NCI-H2029 treated with DMSO at 0.1 percent for 48 hours (cell line): ENCODE measurements around the gene KCNJ1.

Experiments used
- DNase-seq: peaks from one replicate; lab custom pipeline; 2025; lab: John Stamatoyannopoulos, UW

Gene KCNJ1

DNA sequence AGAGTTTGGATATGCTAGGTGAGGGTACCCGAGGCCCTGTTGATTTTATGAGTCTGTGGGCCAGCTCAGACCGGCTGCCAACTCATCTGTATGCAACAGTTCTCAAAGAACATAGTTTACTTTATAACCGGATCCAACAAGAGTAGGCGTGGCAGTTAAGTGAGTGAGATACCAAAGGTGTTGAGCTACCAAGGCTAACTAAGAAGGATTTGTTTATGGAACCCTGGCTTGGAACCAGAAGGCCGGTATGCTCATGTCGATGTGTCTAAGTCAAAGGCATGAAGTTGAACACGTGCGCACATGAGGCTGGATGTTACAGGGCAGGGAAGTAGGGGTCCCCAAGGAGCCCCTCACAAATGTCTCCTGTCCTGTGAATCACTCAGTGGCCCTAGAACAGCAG lies at the start of gene KCNJ1:
Gene KCNJ1 (minus strand): TSS at position 20 of the 400 bp plus-strand sequence. CDS start 27,053 bp downstream, outside the sequence.
- no peak for DNase-seq

DNA sequence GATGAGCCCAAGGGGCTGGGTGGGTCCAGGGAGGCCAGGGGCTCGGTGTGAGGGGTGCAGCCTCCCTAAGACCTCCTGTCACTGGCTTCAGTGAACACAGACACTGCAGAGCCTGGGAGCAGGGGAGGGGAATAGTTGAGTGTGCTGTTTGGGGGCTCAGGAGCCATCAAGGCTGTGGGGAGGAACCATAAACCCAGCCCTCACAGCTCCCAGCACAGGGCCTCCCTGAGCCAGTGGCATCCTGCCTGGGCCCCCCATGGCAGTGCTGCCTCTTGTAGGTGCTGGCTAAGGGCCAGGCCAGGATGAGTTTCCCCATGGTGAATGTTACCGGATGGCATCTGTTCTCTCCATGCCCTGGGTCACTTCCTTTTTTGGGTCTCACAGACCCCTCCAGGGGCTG lies 49.6 kb upstream of the KCNJ1 start:
- DNase-seq, result no peak

DNA sequence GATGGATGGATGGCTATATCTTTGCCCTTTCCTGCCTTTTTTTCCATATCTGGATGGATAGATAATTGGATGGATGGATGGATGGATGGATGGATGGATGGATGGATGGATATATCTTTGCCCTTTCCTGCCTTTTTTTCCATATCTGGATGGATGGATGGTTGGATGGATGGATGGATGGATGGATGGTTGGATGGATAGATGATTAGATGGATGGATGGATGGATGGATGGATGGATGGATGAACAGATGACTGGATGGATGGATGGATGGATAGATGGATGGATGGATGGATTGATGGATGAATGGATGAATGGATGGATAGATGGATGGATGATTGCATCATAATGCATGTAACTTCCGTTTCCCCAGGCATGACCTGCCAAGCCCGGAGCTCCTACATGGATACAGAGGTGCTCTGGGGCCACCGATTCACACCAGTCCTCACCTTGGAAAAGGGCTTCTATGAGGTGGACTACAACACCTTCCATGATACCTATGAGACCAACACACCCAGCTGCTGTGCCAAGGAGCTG lies 49.0 kb upstream of the KCNJ1 start:
- no peak for DNase-seq

DNA sequence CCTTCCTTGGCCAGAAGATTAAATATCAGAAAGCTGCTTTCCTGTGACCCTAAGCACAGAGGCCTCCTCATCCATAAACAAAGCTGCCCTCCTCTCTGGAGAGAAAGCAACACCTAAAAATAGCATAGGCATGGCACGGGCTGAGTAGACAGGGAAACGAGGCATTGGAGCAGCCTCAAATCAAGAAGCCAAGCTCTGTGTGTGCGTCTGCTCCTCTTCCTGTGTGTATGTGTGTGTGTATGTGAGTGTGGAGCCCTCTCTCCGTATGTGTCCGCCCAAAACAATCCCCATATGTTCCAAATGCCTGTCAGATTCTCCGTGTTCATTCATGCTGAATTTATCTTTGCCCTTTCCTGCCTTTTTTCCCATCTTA lies 48.0 kb upstream of the KCNJ1 start:
- no peak for DNase-seq

DNA sequence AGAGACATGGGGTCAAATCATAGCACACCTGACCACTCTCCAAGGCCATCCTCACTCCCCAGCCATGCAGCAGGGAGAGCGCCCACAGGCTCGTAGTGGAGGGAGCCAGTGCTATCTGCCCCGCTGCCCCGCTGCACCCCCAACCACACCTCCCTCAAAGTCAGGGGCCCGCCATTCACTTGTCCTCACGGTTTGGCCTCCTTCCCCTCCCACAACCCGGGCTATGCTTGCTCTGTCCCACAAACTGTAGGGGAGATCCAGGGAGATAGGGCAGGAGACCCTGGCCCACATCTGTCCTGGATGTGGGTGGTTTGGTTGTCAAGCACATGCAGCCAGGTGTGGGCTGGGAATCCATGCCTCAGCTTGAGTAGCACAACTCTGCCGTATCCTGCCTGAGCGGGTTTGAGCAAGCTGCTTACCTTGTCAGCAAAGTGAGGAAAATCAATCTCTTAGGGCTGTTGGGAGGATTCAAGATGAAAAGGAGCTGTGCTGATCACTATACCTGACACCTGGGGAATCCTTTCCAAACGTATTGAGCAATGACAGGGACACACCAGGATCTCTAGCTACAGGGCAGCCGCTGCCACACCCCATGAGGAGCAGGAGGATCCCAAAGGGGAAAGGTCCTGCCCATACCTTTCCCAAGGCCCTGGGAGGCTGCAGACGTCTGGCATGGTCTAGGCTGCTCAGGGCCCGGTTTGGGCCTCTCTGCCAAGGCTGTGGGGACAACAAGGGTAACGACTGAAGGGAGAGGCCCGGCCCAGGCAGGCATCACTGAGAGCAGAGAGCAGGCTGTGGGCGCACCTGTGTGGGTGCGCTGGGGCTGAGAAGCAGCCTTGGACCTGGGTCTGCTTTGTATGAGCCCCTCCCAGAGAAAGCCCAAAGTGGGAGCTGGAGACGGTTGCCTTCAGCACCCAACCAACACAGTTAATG lies 47.4 kb upstream of the KCNJ1 start:
- DNase-seq, result no peak

DNA sequence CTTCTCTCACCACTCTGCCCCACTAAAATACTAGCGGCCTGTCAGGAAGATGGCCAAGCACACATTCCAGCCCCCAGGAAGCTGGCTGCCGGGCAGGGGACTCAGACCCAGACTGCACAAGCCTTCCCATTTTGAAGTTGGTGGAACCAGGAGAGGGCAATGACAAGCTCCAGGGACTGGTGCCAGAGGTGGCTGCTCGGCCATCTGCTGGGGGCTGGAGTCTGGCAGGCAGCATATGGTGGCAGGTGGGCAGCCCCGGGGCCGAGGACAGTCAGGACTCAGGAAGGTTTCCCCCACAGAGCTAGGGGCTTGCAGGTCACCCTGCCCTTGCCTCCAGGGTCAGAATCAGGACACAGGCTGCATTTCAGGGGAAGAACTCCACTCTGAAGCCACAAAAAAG lies 46.7 kb upstream of the KCNJ1 start:
- DNase-seq, result no peak

DNA sequence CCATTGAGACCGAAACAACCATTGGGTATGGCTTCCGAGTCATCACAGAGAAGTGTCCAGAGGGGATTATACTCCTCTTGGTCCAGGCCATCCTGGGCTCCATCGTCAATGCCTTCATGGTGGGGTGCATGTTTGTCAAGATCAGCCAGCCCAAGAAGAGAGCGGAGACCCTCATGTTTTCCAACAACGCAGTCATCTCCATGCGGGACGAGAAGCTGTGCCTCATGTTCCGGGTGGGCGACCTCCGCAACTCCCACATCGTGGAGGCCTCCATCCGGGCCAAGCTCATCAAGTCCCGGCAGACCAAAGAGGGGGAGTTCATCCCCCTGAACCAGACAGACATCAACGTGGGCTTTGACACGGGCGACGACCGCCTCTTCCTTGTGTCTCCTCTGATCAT lies 44.6 kb upstream of the KCNJ1 start:
- no peak for DNase-seq

DNA sequence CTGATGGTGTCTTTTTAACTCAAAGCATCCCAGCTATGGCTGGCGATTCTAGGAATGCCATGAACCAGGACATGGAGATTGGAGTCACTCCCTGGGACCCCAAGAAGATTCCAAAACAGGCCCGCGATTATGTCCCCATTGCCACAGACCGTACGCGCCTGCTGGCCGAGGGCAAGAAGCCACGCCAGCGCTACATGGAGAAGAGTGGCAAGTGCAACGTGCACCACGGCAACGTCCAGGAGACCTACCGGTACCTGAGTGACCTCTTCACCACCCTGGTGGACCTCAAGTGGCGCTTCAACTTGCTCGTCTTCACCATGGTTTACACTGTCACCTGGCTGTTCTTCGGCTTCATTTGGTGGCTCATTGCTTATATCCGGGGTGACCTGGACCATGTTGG lies 44.1 kb upstream of the KCNJ1 start:
- DNase-seq, result no peak

DNA sequence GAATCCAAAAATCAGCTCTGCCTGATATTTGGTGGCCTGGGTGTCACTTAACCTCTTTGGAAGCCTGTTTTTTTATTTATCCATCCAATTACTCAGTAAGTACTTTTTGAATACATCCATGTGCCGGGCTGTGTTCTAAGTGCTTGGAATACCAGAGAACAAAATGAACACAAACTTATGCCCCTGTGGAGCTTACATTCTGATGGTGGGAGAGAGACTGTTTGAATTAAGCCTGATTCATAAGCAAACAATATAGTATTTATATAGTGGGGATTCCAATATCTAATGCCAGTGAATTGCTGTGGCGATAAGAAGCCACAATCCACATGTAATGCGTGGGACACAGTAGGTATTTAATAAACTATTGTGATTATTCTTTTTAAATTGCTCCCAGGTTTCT lies 43.5 kb upstream of the KCNJ1 start:
- DNase-seq, result no peak

DNA sequence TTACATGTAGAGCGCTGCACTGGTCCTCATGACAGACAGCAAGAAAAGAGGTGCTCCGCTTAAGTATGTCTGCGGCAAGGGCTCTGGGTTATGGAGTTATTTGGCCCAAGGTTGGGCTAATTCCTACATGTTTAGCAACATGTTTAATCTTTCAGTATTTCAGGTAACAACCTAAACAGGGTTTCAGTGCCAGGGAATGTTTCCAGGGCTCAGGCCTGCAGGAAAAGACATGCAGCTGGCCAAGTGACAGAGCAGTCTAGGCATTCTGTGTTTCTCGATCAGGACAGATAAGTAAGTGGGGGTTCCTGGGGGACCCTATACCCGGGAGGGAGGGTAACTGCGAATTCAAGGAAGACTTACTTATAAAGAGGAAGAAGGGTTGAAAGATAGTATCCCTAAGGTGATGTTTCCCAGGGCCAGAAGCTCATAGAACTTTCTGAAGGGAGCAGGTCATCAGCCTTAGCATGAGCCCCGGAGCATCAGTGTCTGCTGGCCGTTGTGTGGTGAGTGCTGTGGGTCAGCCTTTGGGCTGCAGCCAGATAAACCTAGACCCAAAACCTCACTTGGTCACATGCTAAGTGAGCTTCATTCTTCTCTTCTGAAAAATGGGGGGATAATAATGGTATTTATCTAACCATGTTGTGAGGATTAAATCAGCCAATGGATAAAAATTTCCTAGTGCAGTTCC lies 42.5 kb upstream of the KCNJ1 start:
- DNase-seq, result no peak

DNA sequence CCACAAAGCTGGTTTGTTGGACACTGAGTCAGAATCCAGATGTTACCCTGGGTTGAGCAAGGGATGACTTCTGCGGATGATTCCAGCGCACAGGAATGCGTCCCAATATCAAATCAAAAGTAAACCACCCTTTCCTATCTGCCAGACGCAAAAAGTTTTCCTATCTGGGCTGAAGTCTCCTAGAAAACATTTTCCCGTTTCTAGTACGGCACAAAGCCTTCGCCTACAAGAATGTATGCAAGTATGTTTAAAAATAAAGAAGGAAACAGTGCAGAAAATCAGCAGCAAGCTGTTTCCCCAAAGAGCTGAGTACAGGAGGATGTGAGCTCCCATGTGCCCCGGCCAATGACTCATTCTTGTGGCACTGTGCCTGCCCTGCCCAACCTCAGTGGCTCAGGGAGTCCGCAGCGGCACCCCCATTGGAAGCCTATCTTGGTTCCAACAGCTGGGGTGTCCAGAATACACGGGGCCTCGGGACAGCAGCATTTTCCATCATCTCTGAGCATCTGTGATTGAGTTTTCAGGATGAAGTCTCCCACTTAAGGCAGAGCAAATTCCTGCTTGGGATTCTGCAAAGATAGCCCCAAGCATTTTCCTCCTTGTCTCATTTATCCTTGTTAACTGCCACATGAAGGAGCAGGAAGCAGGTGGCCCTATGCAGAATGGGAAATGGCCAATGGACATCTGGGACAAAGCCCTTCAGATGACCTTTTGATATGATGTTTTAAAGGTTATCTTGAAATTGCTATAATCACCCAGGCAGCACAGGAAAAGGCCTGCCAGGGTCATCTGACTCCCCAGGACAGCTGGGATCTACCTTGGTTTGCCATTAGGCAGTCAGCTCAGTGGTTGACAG lies 41.5 kb upstream of the KCNJ1 start:
- DNase-seq, result no peak

DNA sequence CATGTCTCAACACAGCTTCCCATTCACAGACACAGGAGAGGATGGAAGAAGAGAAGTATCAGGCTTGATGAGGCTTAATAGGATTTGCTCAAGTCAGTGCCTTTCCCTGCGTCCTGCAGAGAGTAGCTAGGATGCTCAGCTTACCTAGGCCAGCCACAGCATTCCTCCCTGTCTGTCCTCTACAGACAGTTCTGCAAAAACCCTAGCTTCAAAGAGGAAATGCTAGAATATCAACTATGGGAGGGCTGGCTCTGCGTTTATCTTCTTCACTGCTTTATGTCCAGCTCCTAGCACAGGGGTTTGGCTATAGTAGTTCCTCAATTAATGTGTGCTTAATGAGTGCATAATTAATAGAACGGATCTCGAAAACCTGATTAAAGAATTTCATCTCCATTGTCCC lies 40.5 kb upstream of the KCNJ1 start:
- DNase-seq, result no peak

DNA sequence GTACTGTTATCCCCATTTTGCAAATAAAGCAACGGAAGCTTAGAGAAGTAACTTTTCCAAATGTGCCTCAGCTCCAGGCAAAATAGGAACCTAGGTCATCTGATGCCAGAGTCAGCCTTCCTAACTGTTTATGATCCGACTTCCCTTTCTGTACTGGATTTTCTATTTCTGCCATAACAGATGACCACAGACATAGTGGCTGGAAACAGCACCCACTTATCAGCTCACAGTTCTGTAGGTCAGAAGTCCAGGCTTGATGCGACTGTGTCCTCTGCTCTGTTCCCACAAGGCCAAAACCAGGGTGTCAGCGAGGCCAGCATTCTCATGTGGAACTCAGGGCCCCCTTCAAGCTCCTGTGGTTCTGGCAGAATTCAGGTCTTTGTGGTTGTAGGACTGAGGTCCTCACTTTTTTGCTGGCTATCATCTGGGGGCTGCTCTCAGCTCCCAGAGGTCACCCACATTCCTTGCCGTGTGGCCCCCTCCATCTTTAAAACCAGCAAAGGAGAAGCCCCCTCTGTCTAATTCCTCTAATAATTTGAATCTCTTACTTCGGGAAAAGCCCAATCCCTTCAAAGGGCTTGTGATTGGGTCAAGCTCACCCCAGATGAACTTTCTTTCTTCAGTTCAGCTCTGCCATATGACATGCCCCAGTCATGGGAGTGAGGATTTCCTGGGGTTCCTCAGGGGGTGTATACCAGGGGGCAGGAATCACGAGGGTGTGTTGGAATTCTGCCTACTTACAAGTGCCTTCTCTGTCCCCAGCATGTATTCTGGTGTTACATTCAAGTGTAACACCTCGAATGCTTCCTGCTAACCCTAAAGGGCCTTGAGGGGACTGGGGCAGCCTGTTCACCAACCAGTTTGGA lies 39.3 kb upstream of the KCNJ1 start:
- DNase-seq, result no peak

DNA sequence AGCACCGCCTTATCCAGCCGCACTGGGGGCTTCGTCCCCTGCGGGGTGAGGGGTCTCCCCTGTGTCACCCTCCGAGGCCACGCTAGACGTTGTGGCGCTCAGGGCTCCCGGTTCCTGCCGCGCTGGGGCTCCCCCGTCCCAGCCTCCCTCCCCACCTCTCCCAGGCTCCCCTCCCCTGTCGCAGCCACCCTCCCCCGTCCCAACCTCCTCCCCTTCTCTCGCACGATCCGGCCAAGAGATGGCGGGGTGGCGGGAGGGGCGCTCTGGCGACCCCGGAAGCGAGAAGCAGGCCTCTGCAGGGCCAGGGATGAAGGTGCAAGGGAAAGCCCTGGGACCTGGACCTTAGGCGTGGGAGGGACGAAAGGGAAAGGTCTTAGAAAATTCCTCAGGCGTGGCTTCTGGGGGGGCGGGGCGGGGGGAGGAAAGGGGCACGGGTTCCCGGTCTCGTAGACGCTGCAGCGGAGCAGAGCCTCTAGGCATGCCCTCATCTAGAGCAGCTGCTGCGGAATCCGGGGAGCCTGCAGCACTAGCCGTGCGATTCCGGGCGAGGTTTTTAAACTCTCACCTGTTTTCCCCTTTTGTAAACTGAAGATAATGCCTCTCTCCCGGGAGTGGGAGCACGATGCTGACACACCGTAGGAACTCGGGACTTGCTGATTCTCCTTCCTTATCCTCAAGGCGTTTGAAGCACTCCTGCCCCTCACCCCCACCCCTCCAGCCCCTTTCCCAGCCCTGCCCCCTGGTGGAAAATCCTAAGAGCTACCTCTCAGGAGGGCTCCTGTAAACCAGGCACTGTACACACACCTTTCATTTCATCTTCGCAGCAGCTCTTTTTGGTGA lies 38.5 kb upstream of the KCNJ1 start:
- DNase-seq, result peak; percentile 38

DNA sequence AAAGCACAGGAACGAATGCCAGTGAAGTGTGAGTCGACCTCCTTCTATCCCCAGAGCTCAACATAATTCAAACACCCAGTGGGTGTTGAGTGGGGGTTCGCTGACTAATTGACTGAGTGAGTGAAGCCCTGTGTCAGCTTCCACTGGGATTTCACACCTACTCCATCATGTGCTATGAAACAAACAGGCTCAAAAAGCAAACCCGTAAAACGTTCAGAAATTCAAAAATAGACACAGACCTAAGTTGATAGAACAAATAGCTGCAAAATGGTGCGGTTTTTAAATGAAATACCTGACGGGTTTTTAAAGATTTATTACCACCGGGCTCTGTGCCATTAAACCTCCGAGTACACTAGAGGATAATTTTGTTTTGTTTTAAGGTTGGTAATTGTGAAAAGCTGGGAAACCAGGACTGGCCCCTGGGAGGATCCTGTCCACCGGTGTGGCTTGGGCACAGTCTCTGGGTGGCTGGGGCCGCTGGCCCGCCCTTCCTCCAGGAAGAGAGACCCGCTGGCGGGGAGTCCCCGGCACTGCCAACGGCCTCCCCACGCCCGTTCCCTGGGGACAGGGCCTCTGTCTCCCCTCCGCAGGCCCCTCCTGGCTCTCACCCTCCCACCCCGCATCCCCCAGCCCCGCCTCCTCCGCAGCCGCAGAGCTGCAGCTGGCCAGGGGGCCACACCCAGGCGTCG lies 37.7 kb upstream of the KCNJ1 start:
- DNase-seq, result no peak

DNA sequence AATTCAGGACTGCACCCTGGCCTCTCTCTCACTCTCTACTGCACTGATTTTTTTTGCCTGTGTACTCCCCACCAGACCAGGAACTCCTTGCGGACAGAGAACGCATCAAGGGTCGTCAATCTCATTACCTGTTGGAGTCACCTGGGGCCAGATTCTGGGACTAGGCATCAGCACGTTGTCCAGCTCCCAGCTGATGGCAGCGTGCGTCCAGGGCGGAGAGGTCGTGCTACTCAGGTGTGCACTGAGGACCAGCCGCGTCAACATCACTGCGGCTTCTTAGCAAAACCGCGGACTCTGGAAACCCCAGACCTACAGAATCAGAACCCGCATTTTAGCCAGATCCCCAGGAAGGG lies 37.2 kb upstream of the KCNJ1 start:
- DNase-seq, result no peak

DNA sequence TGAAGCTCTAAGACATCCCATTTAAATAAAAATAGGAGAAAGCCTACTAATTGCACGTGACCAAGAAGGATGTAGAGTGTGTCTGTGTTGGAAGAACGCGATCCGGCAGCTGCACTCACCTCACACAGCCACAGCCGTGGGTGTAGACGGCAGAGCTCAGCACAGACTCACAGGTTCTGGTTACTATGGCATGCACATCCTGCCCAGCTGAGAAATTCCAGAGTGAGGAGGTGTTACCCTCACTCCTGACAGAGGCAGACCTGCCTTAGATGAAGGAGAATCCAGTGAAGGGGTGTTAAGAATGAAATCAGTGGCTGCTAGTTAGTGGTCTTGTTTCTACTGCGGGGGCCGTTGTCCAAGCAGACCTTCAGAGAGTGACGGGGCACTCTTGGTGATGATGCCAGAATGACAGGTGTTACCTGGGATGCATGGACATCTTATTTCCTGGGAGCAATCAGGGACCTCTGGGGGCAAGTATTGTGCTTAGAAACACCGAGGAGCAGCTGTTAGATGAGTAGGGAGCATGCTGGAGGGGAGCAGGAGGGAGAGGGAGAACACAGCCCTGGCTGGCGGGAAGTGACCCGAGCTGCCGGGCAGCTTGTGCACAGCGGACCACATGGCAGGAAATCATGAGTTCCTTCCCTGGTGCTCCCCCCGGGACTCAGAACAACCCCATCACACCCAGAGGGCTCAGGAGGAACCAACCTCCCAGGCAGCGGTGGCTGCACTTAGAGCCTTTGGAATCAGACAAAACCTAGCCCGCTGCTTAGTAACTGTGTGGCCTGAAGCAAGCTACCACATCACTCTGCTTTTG lies 36.4 kb upstream of the KCNJ1 start:
- no peak for DNase-seq

DNA sequence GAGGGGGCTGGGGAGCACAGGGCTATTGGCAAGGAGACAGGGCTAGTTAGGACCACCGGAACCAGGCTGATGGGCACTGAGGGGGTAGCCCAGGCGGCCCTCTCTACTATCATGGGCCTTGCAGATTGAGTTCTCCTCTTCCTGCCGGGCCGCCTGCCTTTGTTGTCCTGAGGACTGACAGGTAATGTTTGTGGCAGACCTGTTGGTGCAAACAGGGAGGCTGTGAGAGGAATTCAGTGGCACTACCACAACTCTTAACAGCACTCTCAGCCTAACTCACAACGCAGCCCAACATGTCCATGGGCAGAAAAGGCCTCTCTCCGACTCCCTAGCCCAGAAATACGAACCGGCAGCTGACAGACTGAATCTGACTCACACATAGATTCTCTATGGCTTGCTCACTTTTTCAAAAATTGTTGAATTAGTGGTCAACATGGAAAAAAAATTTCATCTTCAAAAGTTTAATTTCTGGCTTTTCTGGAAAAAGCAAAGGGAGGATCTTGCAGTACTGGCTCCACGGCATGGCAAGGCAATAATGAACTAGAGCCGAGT lies 35.5 kb upstream of the KCNJ1 start:
- DNase-seq, result no peak
